Measurements from ENCODE around the gene UTP25. TPM values are rescaled to one million over a fixed set of nuclear protein-coding genes. Genes with fewer than 3 reads are reported as not detected.

The UTP25 gene
- total RNA-seq, 4 donors from 2014 or later, result 3.7 to 8.0 (median 7.3) TPM

DNA sequence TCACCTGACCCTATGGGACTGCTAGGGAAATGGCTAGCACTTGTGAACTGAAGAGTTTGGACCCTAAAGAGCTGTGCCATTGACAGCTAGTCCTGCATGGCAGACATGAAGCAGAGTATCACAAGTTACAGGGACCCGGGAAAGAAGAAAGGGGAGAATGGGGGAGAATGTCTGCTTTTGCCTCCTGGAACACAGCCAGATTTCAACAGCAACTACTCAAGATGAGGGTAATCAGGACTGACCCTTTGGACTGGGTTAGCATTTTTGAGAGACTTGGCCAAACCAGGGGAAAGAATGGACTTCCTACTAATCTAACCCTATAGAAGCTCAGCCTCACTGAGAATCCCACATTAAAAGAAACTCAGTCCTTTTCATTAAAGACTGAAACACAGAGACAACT, 8.7 kb upstream of the UTP25 start:
- intact Hi-C loops (cut with DNase I), result no loop called here
- Histone ChIP-seq H3K27ac (replicated peaks in 1 of 4) (no peak overlapping the region), H3K36me3 (no peaks in the 10 kb centered on the region), H3K9me3 (no peaks in the 10 kb centered on the region), H3K4me3 (no peak overlapping the region), H3K27me3 (peaks cover 0 to 7% (median 0%) of the 10 kb centered on the region in 4 donors), H3K4me1 (no peaks in the 10 kb centered on the region)
- TF ChIP-seq POLR2AphosphoS5 (IDR thresholded peaks at IDR 0.05), result no peak
- no peak for TF ChIP-seq EP300 (IDR thresholded peaks at IDR 0.05)
- TF ChIP-seq, protein P1, sequence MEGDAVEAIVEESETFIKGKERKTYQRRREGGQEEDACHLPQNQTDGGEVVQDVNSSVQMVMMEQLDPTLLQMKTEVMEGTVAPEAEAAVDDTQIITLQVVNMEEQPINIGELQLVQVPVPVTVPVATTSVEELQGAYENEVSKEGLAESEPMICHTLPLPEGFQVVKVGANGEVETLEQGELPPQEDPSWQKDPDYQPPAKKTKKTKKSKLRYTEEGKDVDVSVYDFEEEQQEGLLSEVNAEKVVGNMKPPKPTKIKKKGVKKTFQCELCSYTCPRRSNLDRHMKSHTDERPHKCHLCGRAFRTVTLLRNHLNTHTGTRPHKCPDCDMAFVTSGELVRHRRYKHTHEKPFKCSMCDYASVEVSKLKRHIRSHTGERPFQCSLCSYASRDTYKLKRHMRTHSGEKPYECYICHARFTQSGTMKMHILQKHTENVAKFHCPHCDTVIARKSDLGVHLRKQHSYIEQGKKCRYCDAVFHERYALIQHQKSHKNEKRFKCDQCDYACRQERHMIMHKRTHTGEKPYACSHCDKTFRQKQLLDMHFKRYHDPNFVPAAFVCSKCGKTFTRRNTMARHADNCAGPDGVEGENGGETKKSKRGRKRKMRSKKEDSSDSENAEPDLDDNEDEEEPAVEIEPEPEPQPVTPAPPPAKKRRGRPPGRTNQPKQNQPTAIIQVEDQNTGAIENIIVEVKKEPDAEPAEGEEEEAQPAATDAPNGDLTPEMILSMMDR (IDR thresholded peaks at IDR 0.05), result no peak
- no peak for TF ChIP-seq POLR2A (IDR thresholded peaks at IDR 0.05; ENCODE audit: low read depth)
- DNase-seq (ENCODE audit: extremely low spot score), result no peak
- WGBS, result 56% methylated on average over 1 of the region's 1 CpG

DNA sequence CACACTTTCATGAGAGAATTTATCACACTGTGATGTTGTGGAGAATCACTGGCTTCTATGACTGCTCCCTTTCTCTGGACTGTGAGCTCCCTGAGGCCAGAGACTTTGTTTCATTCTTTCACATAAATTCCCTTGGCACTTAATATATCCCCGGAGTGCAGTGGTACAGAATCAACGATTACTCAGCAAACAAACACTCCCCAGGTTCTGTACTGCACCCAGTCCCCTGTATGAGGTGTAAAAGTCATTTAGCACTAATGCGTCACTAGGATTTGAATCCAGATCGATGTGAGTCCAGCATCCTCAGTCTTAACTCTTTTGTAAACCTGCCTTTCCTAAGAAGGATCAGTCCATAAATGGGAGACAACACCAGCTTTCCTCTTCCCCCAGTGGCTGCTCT, 6.8 kb upstream of the UTP25 start:
- TF ChIP-seq, protein P1 (IDR thresholded peaks at IDR 0.05), result no peak
- TF ChIP-seq POLR2A (IDR thresholded peaks at IDR 0.05; ENCODE audit: low read depth) (no peak), EP300 (IDR thresholded peaks at IDR 0.05) (no peak), POLR2AphosphoS5 (IDR thresholded peaks at IDR 0.05) (no peak)
- no peaks in the 10 kb centered on the region for H3K36me3 ChIP-seq
- H3K4me1 ChIP-seq, result no peaks in the 10 kb centered on the region
- H3K9me3 ChIP-seq, result no peaks in the 10 kb centered on the region
- no peak for DNase-seq (ENCODE audit: extremely low spot score)
- intact Hi-C loops (cut with DNase I), result no loop called here
- no peak overlapping the region for H3K4me3 ChIP-seq
- 83% methylated on average over 4 of the region's 4 CpGs for WGBS
- H3K27ac ChIP-seq (replicated peaks in 1 of 4), result no peak overlapping the region
- peaks cover 0 to 7% (median 0%) of the 10 kb centered on the region in 4 donors for H3K27me3 ChIP-seq

DNA sequence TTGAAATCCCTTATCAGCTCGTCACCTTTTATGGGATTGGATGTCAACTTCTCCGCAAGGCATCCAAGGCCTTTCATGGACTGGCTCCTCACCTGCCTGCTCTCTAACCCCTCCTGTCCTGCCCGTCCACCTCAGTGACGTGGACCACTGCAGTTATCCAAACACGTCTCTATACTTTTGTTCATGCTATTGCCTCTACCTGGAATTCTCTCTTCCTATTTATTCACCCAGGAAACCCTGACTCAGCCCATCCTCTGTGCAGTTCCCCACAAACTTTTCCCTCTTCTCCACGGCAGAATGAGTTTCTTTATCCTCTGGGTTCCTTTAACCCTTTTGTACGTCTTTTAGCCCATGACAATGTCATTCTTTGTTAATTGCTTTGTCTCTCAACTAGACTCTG, 5.1 kb upstream of the UTP25 start:
- Histone ChIP-seq H3K9me3 (no peaks in the 10 kb centered on the region), H3K4me1 (peaks cover 0 to 5% (median 4%) of the 10 kb centered on the region in 4 donors), H3K36me3 (no peaks in the 10 kb centered on the region), H3K4me3 (no peak overlapping the region), H3K27ac (replicated peaks in 1 of 4) (no peak overlapping the region), H3K27me3 (peaks cover 0 to 7% (median 0%) of the 10 kb centered on the region in 4 donors)
- intact Hi-C loops (cut with DNase I), result no loop called here
- 68% methylated on average over 7 of the region's 7 CpGs for WGBS
- no peak for TF ChIP-seq POLR2A (IDR thresholded peaks at IDR 0.05; ENCODE audit: low read depth)
- TF ChIP-seq, protein P1 (IDR thresholded peaks at IDR 0.05), result no peak
- no peak for TF ChIP-seq EP300 (IDR thresholded peaks at IDR 0.05)
- no peak for TF ChIP-seq POLR2AphosphoS5 (IDR thresholded peaks at IDR 0.05)
- no peak for DNase-seq (ENCODE audit: extremely low spot score)

DNA sequence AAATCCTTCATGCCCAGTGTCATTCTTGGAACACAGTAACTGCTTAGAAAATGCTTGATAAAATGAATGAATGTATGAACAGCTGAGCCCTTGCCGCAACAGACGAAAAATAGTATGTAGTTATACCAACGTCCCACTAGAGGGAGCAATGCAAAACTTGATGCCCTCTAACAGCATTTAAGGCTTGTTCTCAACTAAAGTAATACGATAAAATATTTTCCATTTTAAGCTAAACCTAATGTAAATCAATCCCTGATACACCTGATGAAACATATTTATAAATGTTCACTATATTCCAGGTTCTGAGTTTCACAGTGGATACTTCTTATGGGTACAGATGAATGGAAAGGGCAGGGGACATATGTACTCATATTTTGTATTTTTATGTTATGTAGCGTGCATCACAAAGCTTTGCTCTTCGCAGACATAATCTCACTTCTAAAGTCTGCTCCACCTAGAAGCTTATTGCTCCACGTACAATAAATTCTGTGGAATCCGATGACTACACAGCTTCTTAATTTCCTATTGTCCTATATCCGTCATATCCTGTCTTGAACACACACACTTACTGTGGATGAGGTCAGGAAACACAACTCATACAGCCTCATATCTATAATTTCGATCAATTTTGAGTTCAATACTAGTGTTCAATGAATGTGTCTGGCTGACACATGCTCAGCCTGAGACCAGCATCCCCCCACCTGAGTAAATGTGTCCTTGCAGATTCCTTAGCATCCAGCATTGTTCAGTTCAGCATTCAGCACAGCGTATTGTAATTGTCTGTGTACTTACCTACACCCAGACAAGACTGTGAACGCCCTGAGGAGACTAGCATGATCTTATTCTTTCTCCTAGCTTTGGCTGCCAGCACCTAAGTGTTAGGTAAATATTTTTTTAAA, 4.4 kb upstream of the UTP25 start:
- Histone ChIP-seq H3K9me3 (no peaks in the 10 kb centered on the region), H3K27me3 (peaks cover 0 to 7% (median 0%) of the 10 kb centered on the region in 4 donors), H3K4me1 (peaks cover under 1 to 7% (median 5%) of the 10 kb centered on the region in 4 donors), H3K27ac (replicated peaks in 1 of 4) (no peak overlapping the region), H3K4me3 (no peak overlapping the region), H3K36me3 (no peaks in the 10 kb centered on the region)
- TF ChIP-seq, protein P1 (IDR thresholded peaks at IDR 0.05), result peak; percentile 52 to 77 (median 55)
- TF ChIP-seq POLR2AphosphoS5 (IDR thresholded peaks at IDR 0.05), result no peak
- no peak for TF ChIP-seq EP300 (IDR thresholded peaks at IDR 0.05)
- 40% methylated on average over 12 of the region's 12 CpGs for WGBS
- intact Hi-C loops (cut with DNase I), result no loop called here
- DNase-seq (ENCODE audit: extremely low spot score), result peak; percentile 68
